Natural killer cell (primary cell): ENCODE measurements around the gene ABHD4. TPM values are rescaled to one million over a fixed set of nuclear protein-coding genes. Genes with fewer than 3 reads are reported as not detected.

Experiments
- ATAC-seq, 3 donors: fragments of 150-1000 bp in 2 of 3; fragments of 200-7000 bp in 1 of 3; cut with Tn5 transposase; 1 replicate in 1 of 3; 2 replicates in 2 of 3; pipeline ENCODE4 v1.10.0; 2021; ENCODE audit warnings: mild to moderate bottlenecking in 2 of 3, moderate library complexity in 2 of 3
- DNase-seq, 2 donors: peaks; one replicate each; pipeline versions ENCODE4 v3.0.0 to v3.0.0-alpha.2; 2013 to 2021; ENCODE audit warnings: mixed read lengths in 1 of 2
- H3K27ac ChIP-seq: one replicate; pipeline ENCODE4 v1.5.1; 2013; ENCODE audit warnings: mild to moderate bottlenecking, low read length
- H3K27me3 ChIP-seq: one replicate; pipeline ENCODE4 v1.6.1; 2013; ENCODE audit warnings: low read length; ENCODE audit not compliant: control insufficient read depth, insufficient read depth
- H3K36me3 ChIP-seq: one replicate; pipeline ENCODE4 v1.6.1; 2013; ENCODE audit warnings: low read length; ENCODE audit not compliant: control insufficient read depth, insufficient read depth
- H3K4me1 ChIP-seq: one replicate; pipeline ENCODE4 v1.6.1; 2013; ENCODE audit warnings: low read length; ENCODE audit not compliant: control insufficient read depth, insufficient read depth
- H3K4me3 ChIP-seq: one replicate; pipeline ENCODE4 v1.5.1; 2013; ENCODE audit warnings: low read length
- H3K9me3 ChIP-seq: one replicate; pipeline ENCODE4 v1.6.1; 2013; ENCODE audit warnings: low read length; ENCODE audit not compliant: control insufficient read depth, insufficient read depth
- H3K27ac Mint-ChIP-seq, 2 donors: one replicate each; pipeline ENCODE4 v1.8.0; 2022; ENCODE audit warnings: mild to moderate bottlenecking in 2 of 2, mixed read lengths in 2 of 2, moderate library complexity in 1 of 2
- H3K27me3 Mint-ChIP-seq, 2 donors: one replicate each; pipeline ENCODE4 v1.8.0; 2022; ENCODE audit warnings: low read depth in 2 of 2, mixed read lengths in 2 of 2
- H3K36me3 Mint-ChIP-seq: one replicate; pipeline ENCODE4 v1.8.0; 2022; ENCODE audit warnings: mixed read lengths
- H3K4me1 Mint-ChIP-seq, 2 donors: one replicate each; pipeline ENCODE4 v1.8.0; 2022; ENCODE audit warnings: mixed read lengths in 2 of 2
- H3K4me3 Mint-ChIP-seq: one replicate; pipeline ENCODE4 v1.8.0; 2022; ENCODE audit warnings: mild to moderate bottlenecking, moderate library complexity, mixed read lengths
- H3K9me3 Mint-ChIP-seq, 2 donors: one replicate each; pipeline ENCODE4 v1.8.0; 2022; ENCODE audit warnings: mixed read lengths in 2 of 2
- WGBS: methylation state at CpG from one replicate; pipeline ENCODE4 v1.1.7; 2013; ENCODE audit warnings: missing lambda C conversion rate; ENCODE audit not compliant: insufficient coverage; 5-methylcytosine and 5-hydroxymethylcytosine counted together
- intact Hi-C: fragments of 100-400 bp; cut with micrococcal nuclease; formaldehyde crosslinking; loops from one replicate; pipeline ENCODE4 v1.14.2; 2022
- total RNA-seq, 4 donors: library from RNA; stranded (reverse); fragments of 120-200 nt in 1 of 4; gene quantifications; one replicate each; pipeline versions ENCODE4 v1.2.3 to v1.2.4, GENCODE V29; 2013 to 2022
- TF ChIP-seq, protein P1 (sequence below): fragments of 200-600 bp; IDR thresholded peaks from one replicate; pipeline ENCODE4 v1.8.0; 2022; ENCODE audit warnings: antibody characterized with exemption

Gene ABHD4, protein sequence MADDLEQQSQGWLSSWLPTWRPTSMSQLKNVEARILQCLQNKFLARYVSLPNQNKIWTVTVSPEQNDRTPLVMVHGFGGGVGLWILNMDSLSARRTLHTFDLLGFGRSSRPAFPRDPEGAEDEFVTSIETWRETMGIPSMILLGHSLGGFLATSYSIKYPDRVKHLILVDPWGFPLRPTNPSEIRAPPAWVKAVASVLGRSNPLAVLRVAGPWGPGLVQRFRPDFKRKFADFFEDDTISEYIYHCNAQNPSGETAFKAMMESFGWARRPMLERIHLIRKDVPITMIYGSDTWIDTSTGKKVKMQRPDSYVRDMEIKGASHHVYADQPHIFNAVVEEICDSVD
- total RNA-seq, result 10 to 100 TPM; 29.7 to 39.3 (median 30.2) TPM
- total RNA-seq (2013), result 12.1 TPM

DNA sequence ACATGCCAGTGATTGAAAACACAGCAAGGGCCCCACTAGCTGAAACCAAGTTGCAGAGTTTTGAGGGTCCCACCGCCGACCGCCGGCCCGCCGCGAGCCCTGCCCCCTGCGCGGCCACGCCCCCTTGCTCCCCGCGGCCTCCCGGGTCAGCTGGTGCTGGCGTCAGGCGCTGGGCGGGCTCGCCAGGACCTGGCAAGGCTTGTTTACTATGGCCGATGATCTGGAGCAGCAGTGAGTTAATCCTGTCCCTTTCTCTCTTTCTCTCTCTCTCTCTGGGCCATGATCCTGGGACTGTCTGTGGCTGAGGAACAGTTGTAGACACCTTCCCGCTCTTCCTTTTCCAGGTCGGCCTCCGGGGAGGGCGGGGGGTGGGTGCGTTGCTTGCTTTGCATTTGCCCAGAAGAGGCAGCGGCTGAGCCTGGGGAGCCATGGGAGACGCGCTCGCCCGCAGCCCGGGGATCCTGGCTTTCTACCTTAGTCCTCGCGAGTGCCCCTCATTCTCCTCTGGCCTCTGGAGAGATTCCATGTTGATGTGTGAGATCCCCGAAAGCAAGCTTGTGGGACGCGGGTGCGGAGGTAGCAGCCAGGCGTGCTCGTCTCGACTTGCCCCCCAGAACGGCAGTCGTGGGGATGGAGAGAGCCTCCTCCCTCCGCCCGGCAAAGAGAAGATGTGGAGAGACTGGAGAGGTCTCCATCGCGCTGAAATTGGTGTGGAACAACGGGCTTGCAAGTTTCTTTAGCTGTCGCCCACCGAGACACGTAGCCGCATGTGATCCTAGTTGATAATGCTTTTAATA is at the start of gene ABHD4:
Gene ABHD4 (plus strand): TSS at position 202 of the 797 bp plus-strand sequence. CDS start 7 bp downstream, at position 209.
- Mint-ChIP-seq H3K27ac (peak within 1 kb of the TSS; percentile 88 to 96), H3K4me1 (peaks cover 43 to 44% of the 10 kb centered on the region in 2 donors), H3K27me3 (peaks cover 16 to 24% of the 10 kb centered on the region in 2 donors), H3K36me3 (no peaks in the 10 kb centered on the region), H3K4me3 (peak within 1 kb of the TSS; percentile 97), H3K9me3 (no peaks in the 10 kb centered on the region)
- Histone ChIP-seq H3K9me3 (no peaks in the 10 kb centered on the region), H3K27ac (peak within 1 kb of the TSS; percentile 75), H3K4me3 (peak within 1 kb of the TSS; percentile 90), H3K27me3 (no peaks in the 10 kb centered on the region), H3K4me1 (peaks cover 13% of the 10 kb centered on the region), H3K36me3 (peaks cover 13% of the 10 kb centered on the region)
- under 1% methylated on average over 49 of the region's 49 CpGs for WGBS
- ATAC-seq (peak; percentile 92 to 96 (median 93)), DNase-seq (peak; percentile 72 to 76)
- intact Hi-C loops, result loop anchor here (1.0 kb wide), 1 partner anchor 9 kb away; the partner anchor contains the start of gene DAD1
- TF ChIP-seq, protein P1, sequence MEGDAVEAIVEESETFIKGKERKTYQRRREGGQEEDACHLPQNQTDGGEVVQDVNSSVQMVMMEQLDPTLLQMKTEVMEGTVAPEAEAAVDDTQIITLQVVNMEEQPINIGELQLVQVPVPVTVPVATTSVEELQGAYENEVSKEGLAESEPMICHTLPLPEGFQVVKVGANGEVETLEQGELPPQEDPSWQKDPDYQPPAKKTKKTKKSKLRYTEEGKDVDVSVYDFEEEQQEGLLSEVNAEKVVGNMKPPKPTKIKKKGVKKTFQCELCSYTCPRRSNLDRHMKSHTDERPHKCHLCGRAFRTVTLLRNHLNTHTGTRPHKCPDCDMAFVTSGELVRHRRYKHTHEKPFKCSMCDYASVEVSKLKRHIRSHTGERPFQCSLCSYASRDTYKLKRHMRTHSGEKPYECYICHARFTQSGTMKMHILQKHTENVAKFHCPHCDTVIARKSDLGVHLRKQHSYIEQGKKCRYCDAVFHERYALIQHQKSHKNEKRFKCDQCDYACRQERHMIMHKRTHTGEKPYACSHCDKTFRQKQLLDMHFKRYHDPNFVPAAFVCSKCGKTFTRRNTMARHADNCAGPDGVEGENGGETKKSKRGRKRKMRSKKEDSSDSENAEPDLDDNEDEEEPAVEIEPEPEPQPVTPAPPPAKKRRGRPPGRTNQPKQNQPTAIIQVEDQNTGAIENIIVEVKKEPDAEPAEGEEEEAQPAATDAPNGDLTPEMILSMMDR, result no peak

DNA sequence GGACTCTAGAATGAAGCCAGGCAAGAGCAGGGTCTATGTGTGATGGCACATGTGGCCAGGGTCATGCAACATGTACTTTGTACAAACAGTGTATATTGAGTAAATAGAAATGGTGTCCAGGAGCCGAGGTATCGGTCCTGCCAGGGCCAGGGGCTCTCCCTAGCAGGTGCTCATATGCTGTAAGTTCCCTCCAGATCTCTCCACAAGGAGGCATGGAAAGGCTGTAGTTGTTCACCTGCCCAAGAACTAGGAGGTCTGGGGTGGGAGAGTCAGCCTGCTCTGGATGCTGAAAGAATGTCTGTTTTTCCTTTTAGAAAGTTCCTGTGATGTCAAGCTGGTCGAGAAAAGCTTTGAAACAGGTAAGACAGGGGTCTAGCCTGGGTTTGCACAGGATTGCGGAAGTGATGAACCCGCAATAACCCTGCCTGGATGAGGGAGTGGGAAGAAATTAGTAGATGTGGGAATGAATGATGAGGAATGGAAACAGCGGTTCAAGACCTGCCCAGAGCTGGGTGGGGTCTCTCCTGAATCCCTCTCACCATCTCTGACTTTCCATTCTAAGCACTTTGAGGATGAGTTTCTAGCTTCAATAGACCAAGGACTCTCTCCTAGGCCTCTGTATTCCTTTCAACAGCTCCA is 48.7 kb upstream of the ABHD4 start:
- ATAC-seq, result no peak
- TF ChIP-seq, protein P1, result no peak
- Mint-ChIP-seq H3K9me3 (no peaks in the 10 kb centered on the region), H3K36me3 (peaks cover 9% of the 10 kb centered on the region), H3K4me3 (peak overlapping the region; percentile 22), H3K27me3 (no peaks in the 10 kb centered on the region), H3K27ac (peak overlapping the region; percentile 98 to 100), H3K4me1 (peaks cover 52 to 67% of the 10 kb centered on the region in 2 donors)
- H3K36me3 ChIP-seq, result peaks cover 23% of the 10 kb centered on the region
- DNase-seq, result peak in 1 of 2 donors; percentile 46
- H3K4me1 ChIP-seq, result peaks cover 79% of the 10 kb centered on the region
- no peaks in the 10 kb centered on the region for H3K9me3 ChIP-seq
- H3K27me3 ChIP-seq, result no peaks in the 10 kb centered on the region
- intact Hi-C loops, result no loop called here
- 80% methylated on average over 6 of the region's 6 CpGs for WGBS
- no peak overlapping the region for H3K4me3 ChIP-seq
- peak overlapping the region; percentile 97 for H3K27ac ChIP-seq

- Mint-ChIP-seq H3K4me3 (peak overlapping the region; percentile 17), H3K27ac (peak overlapping the region; percentile 98 to 100), H3K4me1 (peaks cover 54 to 66% of the 10 kb centered on the region in 2 donors), H3K9me3 (no peaks in the 10 kb centered on the region), H3K36me3 (peaks cover 9% of the 10 kb centered on the region), H3K27me3 (no peaks in the 10 kb centered on the region)
- TF ChIP-seq, protein P1, result no peak
- intact Hi-C loops, result no loop called here
- Histone ChIP-seq H3K9me3 (no peaks in the 10 kb centered on the region), H3K27me3 (no peaks in the 10 kb centered on the region), H3K4me1 (peaks cover 80% of the 10 kb centered on the region), H3K27ac (peak overlapping the region; percentile 97), H3K4me3 (no peak overlapping the region), H3K36me3 (peaks cover 23% of the 10 kb centered on the region)
- ATAC-seq (peak; percentile 58 to 72 (median 64)), DNase-seq (peak in 1 of 2 donors; percentile 79)
- 41% methylated on average over 11 of the region's 11 CpGs for WGBS
These were observed 48.0 kb upstream of the ABHD4 start for GRCh38 chr14:22549981-22550673.
